ENCODE data around the gene PAPSS1. TPM values are rescaled to one million over a fixed set of nuclear protein-coding genes. Genes with fewer than 3 reads are reported as not detected.
"Not testable (repeated sequence)": the region's sequence is repeated elsewhere in the genome, so short reads cannot be mapped to it uniquely, and the experiment has no call there.

Gene PAPSS1
- 100 to 1,000 TPM in 2 of 3 donors, 10 to 100 TPM in 1; 91.3 to 108 (median 101) TPM for polyA plus RNA-seq (ENCODE audit: insufficient read length in 3 of 3)

DNA sequence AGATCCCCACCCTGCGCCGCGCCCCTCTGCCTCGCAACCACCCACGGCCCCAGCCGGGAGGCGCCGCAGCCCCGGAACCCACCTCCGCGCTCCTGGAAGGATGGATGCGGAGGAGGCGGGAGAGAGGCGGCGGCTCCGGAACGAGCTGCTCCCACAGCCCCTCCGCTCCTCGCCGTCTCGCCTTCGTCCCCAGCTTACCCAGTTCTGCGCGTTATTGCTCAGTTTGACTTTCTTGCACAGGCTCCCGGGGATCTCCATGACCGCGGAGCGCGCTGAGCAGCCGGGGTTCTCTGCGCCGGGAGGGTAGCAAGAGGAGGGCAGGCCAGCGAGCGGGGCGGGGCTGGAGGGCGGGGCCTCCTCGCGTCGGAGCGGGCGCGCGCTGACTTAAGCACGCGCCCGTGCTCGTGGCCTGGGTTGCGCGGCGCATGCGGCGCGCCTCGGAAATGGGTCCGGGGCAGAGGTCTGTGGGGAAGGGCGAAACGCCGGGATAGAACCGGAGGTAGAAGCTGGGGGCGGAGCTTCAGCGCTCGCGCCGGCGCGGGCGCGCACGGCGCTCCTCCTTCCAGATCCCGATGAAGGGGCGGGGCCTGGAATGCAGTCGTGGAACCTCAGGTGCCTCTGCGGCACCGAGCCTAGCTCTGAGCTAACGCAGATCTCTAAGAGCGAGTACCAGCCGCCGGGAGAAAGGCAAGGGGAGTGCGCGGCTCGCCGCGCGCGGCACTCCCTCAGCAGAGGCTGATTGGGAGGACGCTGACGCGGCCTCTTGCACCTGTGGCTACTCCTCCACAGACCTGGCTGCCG lies at the start of gene PAPSS1:
Gene PAPSS1 (minus strand): TSS at position 313 of the 801 bp plus-strand sequence. CDS start 55 bp downstream, at position 258.
- DNase-seq (ENCODE audit: low read depth in 3 of 3, low spot score in 2 of 3), result peak; percentile 94 to 98 (median 95)

DNA sequence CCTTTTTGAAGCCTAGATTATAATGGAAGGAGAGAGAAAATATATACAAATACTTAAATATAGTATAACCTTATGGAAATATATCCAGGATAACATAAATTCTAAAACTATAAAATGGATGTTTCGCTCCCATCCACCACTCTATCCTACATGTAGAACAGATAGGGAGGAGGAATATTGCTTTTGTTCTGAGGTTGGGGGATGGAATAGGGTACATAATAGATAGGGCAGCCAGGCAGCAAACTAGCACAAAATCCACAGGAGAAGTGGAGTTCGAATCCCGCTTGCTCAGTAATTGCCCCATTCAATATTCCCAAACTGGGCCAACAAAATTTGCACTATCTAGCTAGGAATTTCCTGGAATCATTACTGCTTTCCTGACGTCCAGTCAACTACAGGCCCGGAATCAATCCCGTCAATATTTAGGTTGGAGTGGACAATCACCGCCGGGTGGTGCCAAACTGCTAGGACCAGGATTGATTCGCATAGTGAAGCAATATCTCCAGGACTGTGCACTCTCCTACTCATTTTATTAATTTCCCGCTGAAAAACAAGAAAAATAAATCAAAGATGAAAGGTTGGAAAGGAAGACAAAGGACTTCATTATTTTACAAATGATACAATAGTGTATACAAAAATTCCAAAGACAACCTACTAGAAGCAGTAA lies 40.4 kb upstream of the PAPSS1 start:
- DNase-seq (ENCODE audit: low read depth in 3 of 3, low spot score in 2 of 3), result no peak

DNA sequence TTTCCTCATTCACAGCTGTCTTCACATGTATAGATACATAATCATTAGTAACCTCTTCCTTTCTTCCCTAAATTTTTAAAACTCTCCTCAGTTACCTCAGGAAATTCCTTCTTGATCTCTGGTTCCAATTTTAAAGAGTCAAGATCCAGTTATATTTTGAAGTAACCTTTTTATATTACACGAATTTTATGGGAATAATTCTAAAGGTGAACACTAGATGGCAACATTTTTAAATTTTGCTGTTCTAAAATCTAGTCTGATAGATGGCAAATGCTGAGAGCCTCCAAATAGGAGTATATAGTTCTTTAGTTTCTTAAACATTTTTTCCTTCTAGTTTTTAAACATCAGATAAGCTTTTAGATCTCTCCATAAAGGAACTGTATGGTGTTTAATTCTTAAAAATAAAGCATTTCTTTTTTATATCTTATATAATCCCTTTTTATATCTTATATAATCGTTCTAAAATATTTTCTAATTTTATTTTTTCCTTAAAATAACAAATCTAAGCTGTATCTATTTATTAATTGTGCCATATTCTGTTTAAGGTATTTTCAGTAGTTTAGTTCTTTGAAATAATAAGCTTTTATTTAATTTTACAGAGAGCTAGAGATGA lies 37.9 kb upstream of the PAPSS1 start:
- DNase-seq (ENCODE audit: low read depth in 3 of 3, low spot score in 2 of 3), result no peak

DNA sequence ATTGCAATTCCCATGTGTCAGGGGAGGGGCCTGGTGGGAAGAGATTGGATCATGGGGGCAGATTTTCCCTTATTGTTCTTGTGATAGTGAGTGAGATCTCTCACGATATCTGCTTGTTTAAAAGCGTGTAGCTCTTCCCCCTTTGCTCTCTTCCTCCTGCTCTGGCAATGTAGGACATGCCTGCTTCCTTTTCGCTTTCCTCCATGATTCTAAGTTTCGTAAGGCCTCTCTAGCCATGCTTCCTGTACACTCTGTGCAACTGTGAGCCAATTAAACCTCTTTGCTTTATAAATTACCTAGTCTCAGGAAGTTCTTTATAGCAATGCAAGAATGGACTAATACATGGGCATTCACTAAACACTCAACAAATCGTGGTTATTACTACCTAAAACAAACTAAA lies 37.2 kb upstream of the PAPSS1 start:
- DNase-seq (ENCODE audit: low read depth in 3 of 3, low spot score in 2 of 3), result no peak

GRCh38 chr4:107755841-107756356 lies 35.9 kb upstream of the PAPSS1 start:
- no peak for DNase-seq (ENCODE audit: low read depth in 3 of 3, low spot score in 2 of 3)

DNA sequence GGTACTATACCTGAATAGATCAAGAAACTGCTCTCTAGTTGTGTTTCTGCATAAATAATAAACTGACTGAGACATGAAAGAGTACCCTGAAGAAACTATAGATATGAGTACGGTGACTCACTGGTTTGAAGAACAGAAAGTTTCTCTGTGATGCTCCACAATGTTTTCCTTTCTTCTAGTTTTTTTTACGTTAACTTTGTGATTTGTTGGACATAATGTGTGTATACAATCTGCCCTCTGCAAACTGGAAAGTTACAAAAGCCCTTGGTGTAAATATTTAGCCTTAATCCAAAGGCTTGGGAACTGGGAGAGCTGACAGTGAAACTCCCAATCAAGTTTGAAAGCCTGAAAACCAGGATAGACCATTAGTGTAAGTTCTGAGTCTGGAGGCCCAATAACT lies 31.6 kb upstream of the PAPSS1 start:
- DNase-seq (ENCODE audit: low read depth in 3 of 3, low spot score in 2 of 3), result no peak

GRCh38 chr4:107747748-107748486 lies 27.9 kb upstream of the PAPSS1 start:
- DNase-seq (ENCODE audit: low read depth in 3 of 3, low spot score in 2 of 3), result no peak

- DNase-seq (ENCODE audit: low read depth in 3 of 3, low spot score in 2 of 3), result no peak
These were observed 26.1 kb upstream of the PAPSS1 start for GRCh38 chr4:107746161-107746560.

- DNase-seq (ENCODE audit: low read depth in 3 of 3, low spot score in 2 of 3), result no peak
These were observed 24.5 kb upstream of the PAPSS1 start for GRCh38 chr4:107744532-107744931.

GRCh38 chr4:107743532-107743931 lies 23.5 kb upstream of the PAPSS1 start:
- no peak for DNase-seq (ENCODE audit: low read depth in 3 of 3, low spot score in 2 of 3)

- no peak for DNase-seq (ENCODE audit: low read depth in 3 of 3, low spot score in 2 of 3)
These were observed 22.8 kb upstream of the PAPSS1 start for GRCh38 chr4:107742791-107743190.

GRCh38 chr4:107742196-107742595 lies 22.2 kb upstream of the PAPSS1 start:
- DNase-seq (ENCODE audit: low read depth in 3 of 3, low spot score in 2 of 3), result no peak

DNA sequence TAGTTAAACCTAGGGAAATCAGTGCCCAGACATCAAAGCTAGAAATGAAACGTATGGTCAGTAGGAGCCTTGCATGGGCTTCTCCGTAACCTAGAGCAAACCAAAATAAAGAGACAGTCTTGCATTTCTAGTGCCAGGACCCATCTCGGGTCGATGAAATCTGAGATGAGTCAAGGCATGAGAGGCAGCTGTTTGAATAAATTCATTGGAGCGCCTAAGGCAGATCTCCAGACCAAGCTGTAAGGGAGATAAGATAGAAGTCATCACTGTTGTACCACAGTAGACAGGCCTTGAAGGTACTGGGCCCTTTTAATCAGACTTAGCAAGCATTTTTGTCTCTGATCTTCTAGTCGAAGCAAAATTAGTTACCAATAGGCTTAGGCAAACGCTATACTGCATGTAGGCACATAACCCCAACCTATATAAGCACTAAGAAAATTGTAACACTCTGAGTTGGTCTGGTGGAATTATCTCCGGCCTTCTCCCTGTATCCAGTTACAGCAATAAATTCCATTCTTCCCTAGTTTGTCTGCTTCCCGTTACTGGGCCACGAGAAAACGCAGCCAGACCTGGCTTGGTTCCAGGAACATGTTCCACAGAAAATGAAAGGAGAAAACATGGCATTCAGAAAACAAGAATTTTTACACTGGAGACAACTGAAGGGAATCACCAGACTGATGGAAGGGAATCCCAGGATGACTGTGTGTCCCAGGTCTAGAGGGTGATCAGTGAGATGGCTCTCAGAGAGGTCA lies 21.1 kb upstream of the PAPSS1 start:
- no peak for DNase-seq (ENCODE audit: low read depth in 3 of 3, low spot score in 2 of 3)

DNA sequence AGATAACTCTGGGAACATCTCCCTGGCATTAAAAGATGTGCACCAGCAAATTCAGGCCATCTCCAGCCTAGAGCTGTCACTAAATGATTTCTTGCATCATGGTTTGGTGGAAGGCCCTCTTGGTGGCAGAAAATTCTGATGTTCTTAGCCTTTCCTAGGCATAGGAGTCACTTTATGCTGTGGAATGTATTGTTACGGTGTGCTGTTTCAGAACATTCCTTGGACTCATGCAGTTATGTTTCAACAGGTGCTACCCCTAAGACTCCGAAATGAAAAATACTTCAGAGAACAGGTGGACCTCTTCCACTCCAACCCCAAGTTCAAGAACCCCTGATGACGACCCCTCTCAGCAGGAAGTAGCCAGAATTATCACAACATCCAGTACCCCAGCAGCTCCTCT lies 20.3 kb upstream of the PAPSS1 start:
- DNase-seq (ENCODE audit: low read depth in 3 of 3, low spot score in 2 of 3), result no peak

- DNase-seq (ENCODE audit: low read depth in 3 of 3, low spot score in 2 of 3), result no peak
These were observed 17.4 kb upstream of the PAPSS1 start for GRCh38 chr4:107737450-107737849.

DNA sequence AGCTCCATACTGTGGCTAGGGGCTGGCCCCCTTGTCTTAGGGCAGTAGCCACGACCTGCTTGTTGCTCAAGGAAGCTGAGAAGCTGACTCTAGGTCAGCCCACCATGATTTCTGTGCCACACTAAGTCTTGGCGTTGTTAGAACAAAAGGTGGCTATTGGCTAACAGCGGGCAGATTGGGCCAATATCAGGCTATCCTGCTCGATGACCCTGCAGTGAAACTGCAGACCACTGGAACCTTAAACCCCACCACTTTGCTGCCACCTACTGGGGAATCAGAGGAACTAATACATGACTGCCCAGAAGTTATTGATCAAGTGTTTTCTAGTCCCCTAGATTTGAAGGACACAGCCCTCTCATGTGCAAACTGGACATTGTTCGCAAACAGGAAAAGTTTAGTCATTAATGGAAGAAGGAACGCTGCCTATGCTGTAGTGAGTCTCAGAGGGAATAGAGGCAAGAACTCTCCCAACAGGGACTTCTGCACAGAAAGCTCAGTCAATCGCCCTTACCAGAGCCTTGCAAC lies 17.0 kb upstream of the PAPSS1 start:
- DNase-seq (ENCODE audit: low read depth in 3 of 3, low spot score in 2 of 3), result no peak

DNA sequence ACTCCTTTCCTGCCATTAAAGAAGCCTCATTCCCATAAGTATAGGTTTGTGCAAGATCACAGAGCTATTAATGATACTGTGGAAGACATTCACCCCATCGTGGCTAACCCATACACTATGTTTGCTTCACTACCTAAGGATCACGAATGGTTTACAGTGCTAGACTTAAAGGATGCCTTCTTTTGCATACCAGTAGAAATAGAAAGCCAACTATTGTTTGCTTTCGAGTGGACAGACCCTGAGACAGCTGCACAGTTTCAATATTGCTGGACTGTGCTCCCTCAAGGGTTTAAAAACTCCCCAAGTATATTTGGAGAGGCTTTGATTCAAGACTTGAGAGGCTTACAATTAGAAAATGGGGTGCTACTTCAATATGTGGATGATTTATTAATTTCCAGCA lies 16.0 kb upstream of the PAPSS1 start:
- no peak for DNase-seq (ENCODE audit: low read depth in 3 of 3, low spot score in 2 of 3)

DNA sequence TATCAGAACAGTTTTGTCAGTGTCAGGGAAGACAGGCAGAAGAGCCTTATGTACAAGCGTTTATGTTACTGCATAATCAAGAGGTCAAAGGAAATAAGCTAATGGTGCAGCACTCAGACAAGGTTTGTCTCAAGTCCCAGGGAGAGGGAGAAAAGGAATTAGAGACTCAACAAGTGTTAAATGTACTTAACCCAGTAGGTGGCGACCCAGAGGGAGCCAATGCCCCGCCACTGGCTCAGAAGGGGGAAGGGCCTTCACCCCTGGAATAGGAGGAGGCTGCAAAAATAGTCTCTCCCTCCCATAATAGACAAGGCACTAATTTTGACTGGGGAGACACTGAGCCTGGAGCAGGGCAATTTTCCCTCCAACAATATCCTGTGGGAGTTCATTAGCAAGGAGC lies 14.1 kb upstream of the PAPSS1 start:
- no peak for DNase-seq (ENCODE audit: low read depth in 3 of 3, low spot score in 2 of 3)

DNA sequence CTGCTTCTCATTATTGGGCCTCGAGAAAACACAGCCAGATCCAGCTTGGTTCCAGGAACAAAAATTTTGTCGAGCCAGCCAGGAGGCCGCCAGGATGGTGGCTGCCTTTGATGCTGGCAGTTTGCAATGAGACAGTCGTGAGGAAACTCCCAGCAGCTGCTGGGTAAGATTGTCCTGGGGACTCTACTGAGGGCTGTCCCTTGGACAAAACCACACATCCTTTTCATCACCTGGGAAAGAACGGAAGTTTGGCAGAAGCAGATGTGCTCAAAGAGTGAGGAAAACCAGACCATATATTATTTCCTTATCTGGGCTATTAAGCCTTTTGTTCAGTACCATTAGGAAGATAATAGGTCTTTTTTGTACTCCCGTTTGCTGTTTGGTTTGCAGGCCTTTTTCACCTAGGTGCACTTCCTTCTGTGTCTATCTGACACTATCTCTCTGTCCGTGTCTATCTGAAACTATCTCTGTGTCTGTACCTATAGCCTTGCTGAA lies 13.4 kb upstream of the PAPSS1 start:
- no peak for DNase-seq (ENCODE audit: low read depth in 3 of 3, low spot score in 2 of 3)

DNA sequence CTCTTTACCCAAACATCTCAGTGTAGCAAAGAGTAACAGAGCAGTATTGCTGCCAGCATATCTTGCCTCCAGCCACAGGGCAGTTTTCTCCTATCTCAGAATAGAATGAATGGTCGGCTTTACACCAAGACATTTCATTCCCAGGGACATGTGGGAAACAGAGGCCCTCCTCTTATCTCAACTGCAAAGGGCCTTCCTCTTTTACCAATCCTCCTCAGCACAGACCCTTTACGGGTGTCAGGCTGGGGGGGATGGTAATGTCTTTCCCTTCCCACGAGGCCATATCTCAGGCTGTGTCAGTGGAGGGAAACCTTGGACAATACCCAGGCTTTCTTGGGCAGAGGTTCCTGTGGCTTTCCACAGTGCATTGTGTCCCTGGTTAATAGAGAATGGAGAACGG lies 9.0 kb upstream of the PAPSS1 start:
- not testable (repeated sequence) for DNase-seq (ENCODE audit: low read depth in 3 of 3, low spot score in 2 of 3)

Data from right renal cortex interstitium (tissue), 3 donors.